Panc1 (cell line): Measurements from ENCODE around the gene LINC00632. TPM values are rescaled to one million over a fixed set of nuclear protein-coding genes. Genes with fewer than 3 reads are reported as not detected.
"Not testable (repeated sequence)": the region's sequence is repeated elsewhere in the genome, so short reads cannot be mapped to it uniquely, and the experiment has no call there.

Source experiments
- ATAC-seq: fragments of 200-7000 bp; cut with Tn5 transposase; 2 replicates; pipeline ENCODE4 v1.9.1; 2020; ENCODE audit warnings: mild to moderate bottlenecking, moderate library complexity
- BruUV-seq: library from RNA; stranded (reverse); fragments of 400-500 nt; replicated peaks from 2 replicates; lab custom pipeline; 2021; lab: Mats Ljungman, UMichigan
- CTCF ChIA-PET: fragments of 300-600 bp; sonication (Branson Sonifier 250); formaldehyde crosslinking; loops from one replicate; lab custom pipeline; 2022; ENCODE audit warnings: antibody characterized with exemption; lab: Charles Lee
- POLR2A ChIA-PET: fragments of 300-600 bp; sonication (Branson Sonifier 250); formaldehyde crosslinking; loops from one replicate; lab custom pipeline; 2022; ENCODE audit warnings: antibody characterized with exemption; lab: Charles Lee
- DNase-seq: peaks from one replicate; pipeline ENCODE4 v3.0.0-alpha.2; 2010; ENCODE audit warnings: low read depth, low spot score
- H3K27ac ChIP-seq: 2 replicates; pipeline ENCODE4 v1.5.1; 2011; ENCODE audit warnings: mild to moderate bottlenecking, low read length, inconsistent platforms
- H3K27me3 ChIP-seq: fragments of 200-500 bp; sonication (Bioruptor generic); 2 replicates; pipeline ENCODE4 v1.6.0; 2014; ENCODE audit warnings: low read length, inconsistent platforms; ENCODE audit not compliant: control insufficient read depth, insufficient read depth
- H3K36me3 ChIP-seq: fragments of 200-500 bp; sonication (Bioruptor generic); 2 replicates; pipeline ENCODE4 v1.5.1; 2014; ENCODE audit warnings: inconsistent platforms, mild to moderate bottlenecking, low read length, moderate library complexity; ENCODE audit not compliant: control insufficient read depth, insufficient read depth
- H3K4me1 ChIP-seq: 2 replicates; pipeline ENCODE4 v1.5.1; 2011; ENCODE audit warnings: inconsistent platforms, mild to moderate bottlenecking, low read length, moderate library complexity; ENCODE audit not compliant: control insufficient read depth, insufficient read depth
- H3K4me3 ChIP-seq, 2 experiments: 2 replicates each; pipeline ENCODE4 v1.5.1; 2011 to 2012; ENCODE audit warnings: low read depth in 2 of 2, low read length in 2 of 2, mild to moderate bottlenecking in 2 of 2, inconsistent platforms in 1 of 2, moderate library complexity in 1 of 2
- H3K9me3 ChIP-seq: fragments of 200-500 bp; sonication (Bioruptor generic); 2 replicates; pipeline ENCODE4 v1.5.1; 2014; ENCODE audit warnings: low read depth, mild to moderate bottlenecking, inconsistent platforms, low read length, moderate library complexity; ENCODE audit not compliant: control insufficient read depth, insufficient read depth
- POLR2AphosphoS5 ChIP-seq: IDR thresholded peaks from 2 replicates; pipeline ENCODE4 v1.6.1; 2012; ENCODE audit warnings: mild to moderate bottlenecking, low read depth, low read length, moderate library complexity
- SIN3A ChIP-seq: IDR thresholded peaks from 2 replicates; pipeline ENCODE4 v1.6.1; 2012; ENCODE audit warnings: low read depth, mild to moderate bottlenecking, low read length, moderate library complexity, borderline replicate concordance; ENCODE audit not compliant: insufficient read depth
- TCF7L2 ChIP-seq: IDR thresholded peaks from 2 replicates; pipeline ENCODE4 v1.6.1; 2011; ENCODE audit warnings: mild to moderate bottlenecking, low read depth, low read length, inconsistent platforms
- in situ Hi-C: cut with HindIII; loops from 2 replicates; pipeline ENCODE4 v1.10.0; 2016; ENCODE audit warnings: low sequenced_read_pairs, low pct_unique_long_range_greater_than_20kb
- intact Hi-C: fragments of 100-400 bp; cut with micrococcal nuclease; formaldehyde crosslinking; loops from one replicate; pipeline ENCODE4 v1.10.0; 2022; ENCODE audit not compliant: unreplicated experiment
- total RNA-seq: library from RNA; stranded (reverse); gene quantifications from one replicate; pipeline ENCODE4 v1.2.1, GENCODE V29; 2021; ENCODE audit not compliant: unreplicated experiment
- TF ChIP-seq, protein P1 (sequence below), 2 experiments: IDR thresholded peaks; 2 replicates each; pipeline ENCODE4 v1.6.1; 2011 to 2012; ENCODE audit warnings: low read depth in 2 of 2, control low read depth in 1 of 2, low read length in 1 of 2, mild to moderate bottlenecking in 1 of 2, moderate library complexity in 1 of 2; ENCODE audit not compliant: insufficient read depth in 1 of 2
- TF ChIP-seq, protein P2 (sequence below): fragments of 450-650 bp; IDR thresholded peaks from 2 replicates; pipeline ENCODE4 v1.5.1; 2017; ENCODE audit warnings: mild to moderate bottlenecking

The LINC00632 gene
- total RNA-seq, 1 experiment from 2014 or later = 0.13 TPM

DNA sequence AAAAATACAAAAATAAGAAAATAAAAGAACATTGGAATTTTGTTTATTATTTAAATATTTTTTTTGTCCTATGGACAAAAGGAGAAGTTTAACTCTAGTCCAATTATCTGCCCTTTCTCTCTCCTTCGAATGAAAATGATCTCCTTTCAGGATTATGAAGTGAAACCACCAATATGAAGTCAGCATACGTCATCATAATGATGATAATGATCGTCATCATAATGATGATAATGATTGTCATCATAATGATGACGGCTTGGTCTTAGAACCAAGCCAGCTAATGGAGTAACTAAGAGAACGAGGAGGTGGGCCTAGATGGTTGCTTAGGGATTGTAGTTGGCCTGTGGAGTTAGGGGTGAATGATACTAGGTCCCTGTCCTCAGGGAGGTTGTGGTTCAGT is 21.9 kb upstream of the LINC00632 start:
- Histone ChIP-seq H3K4me1 (no peaks in the 10 kb centered on the region), H3K4me3 (no peak overlapping the region), H3K27me3 (no peaks in the 10 kb centered on the region), H3K36me3 (no peaks in the 10 kb centered on the region), H3K9me3 (no peaks in the 10 kb centered on the region), H3K27ac (no peak overlapping the region)
- TF ChIP-seq POLR2AphosphoS5 (no peak), TCF7L2 (no peak), SIN3A (no peak)
- TF ChIP-seq, protein P1, sequence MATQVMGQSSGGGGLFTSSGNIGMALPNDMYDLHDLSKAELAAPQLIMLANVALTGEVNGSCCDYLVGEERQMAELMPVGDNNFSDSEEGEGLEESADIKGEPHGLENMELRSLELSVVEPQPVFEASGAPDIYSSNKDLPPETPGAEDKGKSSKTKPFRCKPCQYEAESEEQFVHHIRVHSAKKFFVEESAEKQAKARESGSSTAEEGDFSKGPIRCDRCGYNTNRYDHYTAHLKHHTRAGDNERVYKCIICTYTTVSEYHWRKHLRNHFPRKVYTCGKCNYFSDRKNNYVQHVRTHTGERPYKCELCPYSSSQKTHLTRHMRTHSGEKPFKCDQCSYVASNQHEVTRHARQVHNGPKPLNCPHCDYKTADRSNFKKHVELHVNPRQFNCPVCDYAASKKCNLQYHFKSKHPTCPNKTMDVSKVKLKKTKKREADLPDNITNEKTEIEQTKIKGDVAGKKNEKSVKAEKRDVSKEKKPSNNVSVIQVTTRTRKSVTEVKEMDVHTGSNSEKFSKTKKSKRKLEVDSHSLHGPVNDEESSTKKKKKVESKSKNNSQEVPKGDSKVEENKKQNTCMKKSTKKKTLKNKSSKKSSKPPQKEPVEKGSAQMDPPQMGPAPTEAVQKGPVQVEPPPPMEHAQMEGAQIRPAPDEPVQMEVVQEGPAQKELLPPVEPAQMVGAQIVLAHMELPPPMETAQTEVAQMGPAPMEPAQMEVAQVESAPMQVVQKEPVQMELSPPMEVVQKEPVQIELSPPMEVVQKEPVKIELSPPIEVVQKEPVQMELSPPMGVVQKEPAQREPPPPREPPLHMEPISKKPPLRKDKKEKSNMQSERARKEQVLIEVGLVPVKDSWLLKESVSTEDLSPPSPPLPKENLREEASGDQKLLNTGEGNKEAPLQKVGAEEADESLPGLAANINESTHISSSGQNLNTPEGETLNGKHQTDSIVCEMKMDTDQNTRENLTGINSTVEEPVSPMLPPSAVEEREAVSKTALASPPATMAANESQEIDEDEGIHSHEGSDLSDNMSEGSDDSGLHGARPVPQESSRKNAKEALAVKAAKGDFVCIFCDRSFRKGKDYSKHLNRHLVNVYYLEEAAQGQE (IDR thresholded peaks at IDR 0.05; ENCODE audit: insufficient read depth in 1 of 2, low read depth in 2 of 2, low read length in 1 of 2) = no peak
- TF ChIP-seq, protein P2, sequence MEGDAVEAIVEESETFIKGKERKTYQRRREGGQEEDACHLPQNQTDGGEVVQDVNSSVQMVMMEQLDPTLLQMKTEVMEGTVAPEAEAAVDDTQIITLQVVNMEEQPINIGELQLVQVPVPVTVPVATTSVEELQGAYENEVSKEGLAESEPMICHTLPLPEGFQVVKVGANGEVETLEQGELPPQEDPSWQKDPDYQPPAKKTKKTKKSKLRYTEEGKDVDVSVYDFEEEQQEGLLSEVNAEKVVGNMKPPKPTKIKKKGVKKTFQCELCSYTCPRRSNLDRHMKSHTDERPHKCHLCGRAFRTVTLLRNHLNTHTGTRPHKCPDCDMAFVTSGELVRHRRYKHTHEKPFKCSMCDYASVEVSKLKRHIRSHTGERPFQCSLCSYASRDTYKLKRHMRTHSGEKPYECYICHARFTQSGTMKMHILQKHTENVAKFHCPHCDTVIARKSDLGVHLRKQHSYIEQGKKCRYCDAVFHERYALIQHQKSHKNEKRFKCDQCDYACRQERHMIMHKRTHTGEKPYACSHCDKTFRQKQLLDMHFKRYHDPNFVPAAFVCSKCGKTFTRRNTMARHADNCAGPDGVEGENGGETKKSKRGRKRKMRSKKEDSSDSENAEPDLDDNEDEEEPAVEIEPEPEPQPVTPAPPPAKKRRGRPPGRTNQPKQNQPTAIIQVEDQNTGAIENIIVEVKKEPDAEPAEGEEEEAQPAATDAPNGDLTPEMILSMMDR = no peak
- in situ Hi-C loops (no loop called here), intact Hi-C loops (no loop called here)
- CTCF ChIA-PET = no interaction called here
- POLR2A ChIA-PET = no interaction called here
- ATAC-seq (no peak), DNase-seq (no peak)
- BruUV-seq = no TSS peak

DNA sequence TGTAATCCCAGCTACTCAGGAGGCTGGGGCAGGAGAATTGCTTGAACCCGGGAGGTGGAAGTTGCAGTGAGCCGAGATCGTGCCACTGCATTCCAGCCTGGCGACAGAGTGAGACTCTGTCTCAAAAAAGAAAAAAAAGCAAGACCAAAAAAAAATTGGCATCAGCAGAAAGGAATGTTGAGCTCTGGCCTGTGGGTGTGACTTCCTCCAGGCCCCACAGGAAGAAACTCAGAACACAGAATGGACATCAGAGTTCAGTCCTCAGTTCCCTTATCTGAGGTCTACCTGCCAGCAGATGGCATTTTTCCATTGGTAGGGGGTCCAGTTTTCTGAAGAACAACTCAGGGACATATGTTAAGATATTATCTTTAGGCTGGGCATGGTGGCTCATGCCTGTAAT is 18.0 kb upstream of the LINC00632 start:
- H3K27ac ChIP-seq, in situ Hi-C loops, POLR2A ChIA-PET: not testable (repeated sequence)

DNA sequence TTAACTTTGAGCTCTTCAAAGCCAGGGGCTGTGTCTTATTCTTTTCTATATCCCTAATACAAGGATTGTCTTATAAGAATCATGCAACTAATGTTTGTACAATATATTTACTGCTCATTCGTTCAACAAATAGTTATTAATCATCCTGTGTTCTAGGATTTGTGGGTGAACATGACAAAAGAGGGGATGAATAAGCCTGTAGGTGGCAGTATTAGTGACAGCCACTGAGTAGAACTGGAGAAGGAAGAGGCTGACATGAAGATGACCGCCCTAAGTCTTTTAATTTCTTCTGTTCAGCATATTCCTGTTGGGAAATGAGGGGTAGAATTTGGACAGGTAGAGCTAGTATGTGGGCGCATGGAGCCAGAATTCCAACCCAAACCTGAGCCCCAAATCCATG is 11.9 kb upstream of the LINC00632 start:
- no peaks in the 10 kb centered on the region for H3K27me3 ChIP-seq
- intact Hi-C loops = no loop called here
- H3K36me3 ChIP-seq = no peaks in the 10 kb centered on the region
- ATAC-seq = no peak
- TF ChIP-seq, protein P2 = peak; percentile 41
- TF ChIP-seq, protein P1 (IDR thresholded peaks at IDR 0.05; ENCODE audit: insufficient read depth in 1 of 2, low read depth in 2 of 2, low read length in 1 of 2) = no peak
- TF ChIP-seq TCF7L2 = no peak
- ChIA-PET POLR2A (no interaction called here), CTCF (no interaction called here)
- H3K9me3 ChIP-seq = no peaks in the 10 kb centered on the region
- no peak for DNase-seq
- H3K27ac ChIP-seq = no peak overlapping the region
- no peak overlapping the region for H3K4me3 ChIP-seq
- H3K4me1 ChIP-seq = no peaks in the 10 kb centered on the region
- BruUV-seq = no TSS peak
- in situ Hi-C loops = no loop called here

More for the DNA sequence above, 18.0 kb upstream of the LINC00632 start:
- CTCF ChIA-PET, H3K4me3 ChIP-seq, DNase-seq, H3K9me3 ChIP-seq, BruUV-seq, H3K4me1 ChIP-seq, ATAC-seq, H3K36me3 ChIP-seq, H3K27me3 ChIP-seq, intact Hi-C loops: not testable (repeated sequence)
